ENCODE results near the gene CNTN5. TPM values are rescaled to one million over a fixed set of nuclear protein-coding genes. Genes with fewer than 3 reads are reported as not detected.

The CNTN5 gene
- total RNA-seq, 1 experiment from 2014 or later = not detected

- H3K27ac Mint-ChIP-seq (ENCODE audit: low read depth, unreplicated experiment) = no peak overlapping the region
- DNase-seq (ENCODE audit: unreplicated experiment) = no peak
- H3K36me3 Mint-ChIP-seq (ENCODE audit: insufficient read depth, unreplicated experiment) = no peaks in the 10 kb centered on the region
- H3K4me3 Mint-ChIP-seq (ENCODE audit: unreplicated experiment) = no peak overlapping the region
- ChIA-PET POLR2A (no interaction called here), CTCF (interaction anchor here (0.6 kb wide), 1 partner anchor 12 kb away, joined by 3 read pairs; no protein-coding TSS in a partner anchor)
- no peak for TF ChIP-seq CTCF (IDR thresholded peaks at IDR 0.05; ENCODE audit: unreplicated experiment)
- H3K4me1 Mint-ChIP-seq (ENCODE audit: insufficient read depth, unreplicated experiment) = no peaks in the 10 kb centered on the region
- H3K27me3 Mint-ChIP-seq (ENCODE audit: insufficient read depth, unreplicated experiment) = peaks cover 57% of the 10 kb centered on the region
- no TSS peak for BruUV-seq (replicated peaks)
- intact Hi-C loops (cut with micrococcal nuclease) = no loop called here
- no peaks in the 10 kb centered on the region for H3K9me3 Mint-ChIP-seq (ENCODE audit: unreplicated experiment)
These were observed 219.7 kb downstream of the CNTN5 start for GRCh38 chr11:99240192-99241030.

GRCh38 chr11:99241066-99241465 lies 220.3 kb downstream of the CNTN5 start:
- H3K4me3 Mint-ChIP-seq (ENCODE audit: unreplicated experiment) = no peak overlapping the region

GRCh38 chr11:99244613-99245012 lies 223.9 kb downstream of the CNTN5 start:
- Mint-ChIP-seq H3K36me3 (ENCODE audit: insufficient read depth, unreplicated experiment) (no peaks in the 10 kb centered on the region), H3K4me3 (ENCODE audit: unreplicated experiment) (no peak overlapping the region), H3K4me1 (ENCODE audit: insufficient read depth, unreplicated experiment) (no peaks in the 10 kb centered on the region), H3K27ac (ENCODE audit: low read depth, unreplicated experiment) (no peak overlapping the region), H3K27me3 (ENCODE audit: insufficient read depth, unreplicated experiment) (peaks cover 55% of the 10 kb centered on the region), H3K9me3 (ENCODE audit: unreplicated experiment) (no peaks in the 10 kb centered on the region)
- intact Hi-C loops (cut with micrococcal nuclease) = no loop called here
- ChIA-PET POLR2A (no interaction called here), CTCF (no interaction called here)
- no peak for TF ChIP-seq CTCF (IDR thresholded peaks at IDR 0.05; ENCODE audit: unreplicated experiment)
- no peak for DNase-seq (ENCODE audit: unreplicated experiment)
- BruUV-seq (replicated peaks) = no TSS peak

More at GRCh38 chr11:99241066-99241465, 220.3 kb downstream of the CNTN5 start:
- Mint-ChIP-seq H3K27me3 (ENCODE audit: insufficient read depth, unreplicated experiment) (peaks cover 57% of the 10 kb centered on the region), H3K27ac (ENCODE audit: low read depth, unreplicated experiment) (no peak overlapping the region), H3K36me3 (ENCODE audit: insufficient read depth, unreplicated experiment) (no peaks in the 10 kb centered on the region), H3K4me1 (ENCODE audit: insufficient read depth, unreplicated experiment) (no peaks in the 10 kb centered on the region), H3K9me3 (ENCODE audit: unreplicated experiment) (no peaks in the 10 kb centered on the region)
- DNase-seq (ENCODE audit: unreplicated experiment) = no peak
- TF ChIP-seq CTCF (IDR thresholded peaks at IDR 0.05; ENCODE audit: unreplicated experiment) = no peak
- intact Hi-C loops (cut with micrococcal nuclease) = no loop called here
- CTCF ChIA-PET = interaction anchor here (0.6 kb wide), 1 partner anchor 12 kb away, joined by 3 read pairs; no protein-coding TSS in a partner anchor
- BruUV-seq (replicated peaks) = no TSS peak
- POLR2A ChIA-PET = no interaction called here

- Mint-ChIP-seq H3K27ac (ENCODE audit: low read depth, unreplicated experiment) (no peak overlapping the region), H3K4me3 (ENCODE audit: unreplicated experiment) (no peak overlapping the region), H3K36me3 (ENCODE audit: insufficient read depth, unreplicated experiment) (no peaks in the 10 kb centered on the region), H3K9me3 (ENCODE audit: unreplicated experiment) (no peaks in the 10 kb centered on the region), H3K4me1 (ENCODE audit: insufficient read depth, unreplicated experiment) (no peaks in the 10 kb centered on the region), H3K27me3 (ENCODE audit: insufficient read depth, unreplicated experiment) (peaks cover 40% of the 10 kb centered on the region)
- BruUV-seq (replicated peaks) = no TSS peak
- CTCF ChIA-PET = no interaction called here
- TF ChIP-seq CTCF (IDR thresholded peaks at IDR 0.05; ENCODE audit: unreplicated experiment) = no peak
- intact Hi-C loops (cut with micrococcal nuclease) = no loop called here
- POLR2A ChIA-PET = no interaction called here
- no peak for DNase-seq (ENCODE audit: unreplicated experiment)
These were observed 225.4 kb downstream of the CNTN5 start for GRCh38 chr11:99246199-99246598.

All from MCF 10A (cell line).